OCI-LY1 (cell line): ENCODE measurements around the gene SEPHS1.

ENCODE experiments used
- H2AFZ ChIP-seq: fragments of 200-600 bp; sonication (generic), shearing (Covaris generic); 2 replicates; pipeline ENCODE4 v1.6.0; 2014; ENCODE audit warnings: antibody characterized with exemption, mild to moderate bottlenecking, low read length
- H3F3A ChIP-seq: fragments of 200-600 bp; sonication (generic), shearing (Covaris generic); 2 replicates; pipeline ENCODE4 v1.6.0; 2014; ENCODE audit warnings: mild to moderate bottlenecking, antibody characterized with exemption, low read length, moderate library complexity; ENCODE audit not compliant: insufficient read depth
- H3K27ac ChIP-seq: fragments of 200-600 bp; sonication (generic); 2 replicates; pipeline ENCODE4 v1.5.1; 2014; ENCODE audit warnings: low read length, mixed run types, mild to moderate bottlenecking, low read depth; ENCODE audit not compliant: poor library complexity, severe bottlenecking
- H3K27me3 ChIP-seq: fragments of 200-600 bp; sonication (generic); 2 replicates; pipeline ENCODE4 v1.6.0; 2014; ENCODE audit warnings: antibody characterized with exemption, mild to moderate bottlenecking, low read length, moderate library complexity; ENCODE audit not compliant: insufficient read depth
- H3K36me3 ChIP-seq: fragments of 200-600 bp; sonication (generic); 2 replicates; pipeline ENCODE4 v1.6.1; 2014; ENCODE audit warnings: mild to moderate bottlenecking, antibody characterized with exemption, low read length, moderate library complexity, mixed read lengths; ENCODE audit not compliant: insufficient read depth
- H3K4me1 ChIP-seq: fragments of 200-600 bp; sonication (generic); 2 replicates; pipeline ENCODE4 v1.5.1; 2014; ENCODE audit warnings: mild to moderate bottlenecking, low read length, moderate library complexity; ENCODE audit not compliant: insufficient read depth, severe bottlenecking
- H3K4me2 ChIP-seq: fragments of 200-600 bp; sonication (generic), shearing (Covaris generic); 2 replicates; pipeline ENCODE4 v1.6.1; 2014; ENCODE audit warnings: low read length
- H3K4me3 ChIP-seq: fragments of 200-600 bp; sonication (generic); 2 replicates; pipeline ENCODE4 v1.5.1; 2014; ENCODE audit warnings: low read length, low read depth, mild to moderate bottlenecking, mixed read lengths; ENCODE audit not compliant: poor library complexity, severe bottlenecking
- H3K79me2 ChIP-seq: fragments of 200-600 bp; shearing (Covaris generic); 2 replicates; pipeline ENCODE4 v1.6.1; 2016; ENCODE audit warnings: mixed run types, low read length, mixed read lengths; ENCODE audit not compliant: insufficient read depth
- H3K9ac ChIP-seq: fragments of 200-600 bp; sonication (generic), shearing (Covaris generic); 2 replicates; pipeline ENCODE4 v1.6.1; 2014; ENCODE audit warnings: mild to moderate bottlenecking, low read length, mixed read lengths
- H3K9me2 ChIP-seq: fragments of 200-600 bp; sonication (generic), shearing (Covaris generic); 2 replicates; pipeline ENCODE4 v1.6.1; 2014; ENCODE audit warnings: low read depth, mild to moderate bottlenecking, low read length, mixed read lengths
- H3K9me3 ChIP-seq: fragments of 200-600 bp; shearing (Covaris generic); 2 replicates; pipeline ENCODE4 v1.6.1; 2014; ENCODE audit warnings: low read length, mixed read lengths
- H4K20me1 ChIP-seq: fragments of 200-600 bp; sonication (generic), shearing (Covaris generic); 2 replicates; pipeline ENCODE4 v1.6.0; 2016; ENCODE audit warnings: mild to moderate bottlenecking, low read length; ENCODE audit not compliant: insufficient read depth
- CTCF ChIP-seq: fragments of 200-600 bp; sonication (generic), shearing (Covaris generic); IDR thresholded peaks from 2 replicates; pipeline ENCODE4 v1.5.1; 2017; ENCODE audit warnings: mild to moderate bottlenecking, antibody characterized with exemption, low read length, moderate library complexity, mixed read lengths
- EZH2 ChIP-seq: fragments of 200-600 bp; sonication (generic), shearing (Covaris generic); IDR thresholded peaks from 2 replicates; pipeline ENCODE4 v1.8.0; 2017; ENCODE audit warnings: borderline replicate concordance, mixed run types, mild to moderate bottlenecking, antibody characterized with exemption, low read length, moderate library complexity, mixed read lengths

SEPHS1 gene

GRCh38 chr10:13340068-13340467 is 8.0 kb downstream of the SEPHS1 start:
- H3K27ac ChIP-seq, result peak overlapping the region; percentile 81
- peak overlapping the region; percentile 53 for H3K4me2 ChIP-seq
- H3F3A ChIP-seq, result no peaks in the 10 kb centered on the region

GRCh38 chr10:13338390-13339110 is 9.5 kb downstream of the SEPHS1 start:
- H3K4me2 ChIP-seq, result no peak overlapping the region

More at GRCh38 chr10:13340068-13340467, 8.0 kb downstream of the SEPHS1 start:
- H4K20me1 ChIP-seq, result no peaks in the 10 kb centered on the region
- no peaks in the 10 kb centered on the region for H3K79me2 ChIP-seq
- H3K36me3 ChIP-seq, result peaks cover 53% of the 10 kb centered on the region
- H3K9me3 ChIP-seq, result no peaks in the 10 kb centered on the region
- TF ChIP-seq CTCF (no peak), EZH2 (no peak)
- no peaks in the 10 kb centered on the region for H3K9me2 ChIP-seq
- H3K27me3 ChIP-seq, result no peaks in the 10 kb centered on the region
- H2AFZ ChIP-seq, result no peak overlapping the region
- peak overlapping the region; percentile 11; the same call in 1 of the 2 replicates for H3K9ac ChIP-seq
- peak overlapping the region; percentile 13 for H3K4me3 ChIP-seq
- peaks cover 22% of the 10 kb centered on the region for H3K4me1 ChIP-seq

GRCh38 chr10:13337827-13338196 is 10.3 kb downstream of the SEPHS1 start:
- H3K36me3 ChIP-seq, result peaks cover 60% of the 10 kb centered on the region
- no peak for TF ChIP-seq CTCF
- TF ChIP-seq EZH2, result no peak

More at GRCh38 chr10:13338390-13339110, 9.5 kb downstream of the SEPHS1 start:
- no peaks in the 10 kb centered on the region for H4K20me1 ChIP-seq
- H3K9ac ChIP-seq, result no peak overlapping the region
- no peaks in the 10 kb centered on the region for H3K9me2 ChIP-seq
- H3K27me3 ChIP-seq, result no peaks in the 10 kb centered on the region
- no peak overlapping the region for H3K27ac ChIP-seq
- H3K9me3 ChIP-seq, result no peaks in the 10 kb centered on the region
- no peaks in the 10 kb centered on the region for H3F3A ChIP-seq
- H3K36me3 ChIP-seq, result peaks cover 58% of the 10 kb centered on the region
- H3K79me2 ChIP-seq, result no peaks in the 10 kb centered on the region
- peaks cover 22% of the 10 kb centered on the region for H3K4me1 ChIP-seq
- TF ChIP-seq EZH2 (no peak), CTCF (no peak)
- H3K4me3 ChIP-seq, result no peak overlapping the region
- H2AFZ ChIP-seq, result no peak overlapping the region

More at GRCh38 chr10:13337827-13338196, 10.3 kb downstream of the SEPHS1 start:
- Histone ChIP-seq H3K4me3 (no peak overlapping the region), H3K4me1 (peaks cover 22% of the 10 kb centered on the region), H3K9me3 (no peaks in the 10 kb centered on the region), H3K27ac (no peak overlapping the region), H3K9ac (no peak overlapping the region), H3K9me2 (no peaks in the 10 kb centered on the region), H4K20me1 (no peaks in the 10 kb centered on the region), H3K79me2 (no peaks in the 10 kb centered on the region), H3K27me3 (no peaks in the 10 kb centered on the region), H2AFZ (no peak overlapping the region), H3F3A (no peaks in the 10 kb centered on the region), H3K4me2 (no peak overlapping the region)
